Fibroblast of the aortic adventitia (primary cell): ENCODE data around the gene DCAF5. TPM values are rescaled to one million over a fixed set of nuclear protein-coding genes. Genes with fewer than 3 reads are reported as not detected.
A peak's percentile ranks its signal among the peaks of the same experiment; 100 is the strongest.

Experiments
- DNase-seq: peaks from one replicate; pipeline ENCODE4 v3.0.0-alpha.2; 2010; ENCODE audit warnings: low read depth
- H3K4me3 ChIP-seq: 2 replicates; pipeline ENCODE4 v1.5.1; 2011; ENCODE audit warnings: low read depth, mild to moderate bottlenecking, control low read depth, low read length, moderate library complexity
- total RNA-seq: library from RNA; depleted of rRNA; stranded (reverse); fragments of >200 nt; gene quantifications from 2 replicates; pipeline ENCODE4 v1.2.3, GENCODE V29; 2012; ENCODE audit warnings: low replicate concordance
- TF ChIP-seq, protein P1 (sequence below): IDR thresholded peaks from 2 replicates; pipeline ENCODE4 v1.5.1; 2011; ENCODE audit warnings: mild to moderate bottlenecking, low read length, control low read depth, inconsistent platforms; ENCODE audit not compliant: insufficient read depth

Gene DCAF5
- total RNA-seq, 1 donor = 25.2 TPM

DNA sequence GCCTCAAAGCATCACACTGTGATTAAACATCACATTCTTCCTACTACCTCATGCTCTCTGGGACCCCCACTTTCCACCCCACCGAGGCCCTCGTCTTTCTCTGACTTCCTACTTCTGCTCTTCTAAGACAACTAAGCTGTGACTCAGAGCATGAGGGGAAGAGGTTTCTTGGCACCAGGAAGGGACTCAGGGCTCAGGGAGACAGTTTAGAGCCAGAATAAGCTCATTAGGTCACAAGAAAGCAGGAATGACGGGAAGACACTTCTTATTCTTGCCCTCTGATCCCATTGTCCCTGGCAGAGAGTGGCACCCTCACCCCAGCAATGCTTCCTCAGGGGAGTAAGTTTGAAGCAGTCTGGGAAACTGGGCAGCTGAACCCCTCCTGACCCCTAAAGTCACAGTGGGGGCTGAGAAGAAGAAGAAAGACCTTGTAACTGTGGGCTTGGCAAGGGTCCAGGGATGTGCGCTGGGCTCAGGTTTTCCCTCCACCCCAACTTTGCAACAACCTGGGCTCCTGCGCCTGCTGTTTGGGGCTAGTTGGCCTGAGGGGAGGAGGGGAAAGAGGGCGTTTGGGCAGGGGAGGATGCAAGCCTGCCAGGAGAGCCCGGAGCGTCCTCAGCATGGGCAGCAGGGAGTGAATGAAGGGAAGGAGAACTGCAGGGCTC is 109.2 kb downstream of the DCAF5 start:
- TF ChIP-seq, protein P1, sequence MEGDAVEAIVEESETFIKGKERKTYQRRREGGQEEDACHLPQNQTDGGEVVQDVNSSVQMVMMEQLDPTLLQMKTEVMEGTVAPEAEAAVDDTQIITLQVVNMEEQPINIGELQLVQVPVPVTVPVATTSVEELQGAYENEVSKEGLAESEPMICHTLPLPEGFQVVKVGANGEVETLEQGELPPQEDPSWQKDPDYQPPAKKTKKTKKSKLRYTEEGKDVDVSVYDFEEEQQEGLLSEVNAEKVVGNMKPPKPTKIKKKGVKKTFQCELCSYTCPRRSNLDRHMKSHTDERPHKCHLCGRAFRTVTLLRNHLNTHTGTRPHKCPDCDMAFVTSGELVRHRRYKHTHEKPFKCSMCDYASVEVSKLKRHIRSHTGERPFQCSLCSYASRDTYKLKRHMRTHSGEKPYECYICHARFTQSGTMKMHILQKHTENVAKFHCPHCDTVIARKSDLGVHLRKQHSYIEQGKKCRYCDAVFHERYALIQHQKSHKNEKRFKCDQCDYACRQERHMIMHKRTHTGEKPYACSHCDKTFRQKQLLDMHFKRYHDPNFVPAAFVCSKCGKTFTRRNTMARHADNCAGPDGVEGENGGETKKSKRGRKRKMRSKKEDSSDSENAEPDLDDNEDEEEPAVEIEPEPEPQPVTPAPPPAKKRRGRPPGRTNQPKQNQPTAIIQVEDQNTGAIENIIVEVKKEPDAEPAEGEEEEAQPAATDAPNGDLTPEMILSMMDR = no peak
- DNase-seq = peak; percentile 77
- H3K4me3 ChIP-seq = no peak overlapping the region

DNA sequence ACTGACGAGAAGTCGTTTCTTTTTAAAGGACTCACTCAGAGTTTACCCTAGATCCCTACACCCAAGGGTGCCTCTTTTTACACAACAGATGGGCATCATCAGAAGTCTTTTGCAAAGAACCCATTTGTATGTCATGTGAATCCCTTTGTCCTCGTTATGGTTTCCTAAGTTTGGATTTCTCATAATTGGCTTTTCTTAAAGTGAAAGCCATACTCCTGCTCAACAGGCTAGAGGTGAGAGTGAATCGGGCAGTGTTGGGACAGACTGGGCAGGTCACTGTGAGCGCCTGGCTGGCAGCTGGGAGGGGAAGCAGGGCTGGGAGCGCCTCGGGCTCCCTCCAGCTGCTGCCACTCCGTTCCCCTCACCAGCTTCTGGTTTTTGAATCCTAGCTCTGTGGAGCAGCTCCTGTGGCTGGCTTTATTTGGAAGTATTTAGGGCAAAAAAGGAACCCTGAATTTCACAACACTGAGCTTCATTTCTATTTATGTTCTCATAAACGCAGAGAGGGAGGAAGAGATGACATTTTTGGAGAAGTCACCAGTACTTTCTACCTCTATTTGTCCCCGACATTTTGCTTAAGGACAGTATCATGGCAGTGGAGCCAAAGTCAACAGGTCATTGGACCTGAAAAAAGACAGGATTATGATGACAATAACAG is 110.0 kb downstream of the DCAF5 start:
- TF ChIP-seq, protein P1 = no peak
- no peak for DNase-seq
- H3K4me3 ChIP-seq = no peak overlapping the region

DNA sequence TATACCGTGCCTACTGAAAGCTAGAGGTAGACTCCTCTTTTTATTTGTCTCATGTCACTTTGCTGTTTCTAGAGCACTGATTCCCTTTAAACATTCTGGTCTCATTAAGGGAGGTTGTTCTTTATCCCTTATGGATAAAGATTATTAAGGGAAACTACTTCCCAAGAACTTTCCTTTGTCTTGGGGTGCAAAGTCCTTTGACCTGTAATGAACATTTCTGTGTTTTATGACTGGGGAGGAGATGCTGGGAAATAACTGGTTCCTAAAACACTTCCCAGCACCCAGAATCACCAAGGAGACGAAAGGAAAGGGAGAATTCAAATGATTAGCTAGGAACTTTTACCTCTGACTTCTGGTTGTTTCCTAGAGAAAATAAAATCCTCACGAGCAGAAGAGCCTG is 110.6 kb downstream of the DCAF5 start:
- DNase-seq = no peak
- TF ChIP-seq, protein P1 = no peak
- no peak overlapping the region for H3K4me3 ChIP-seq

DNA sequence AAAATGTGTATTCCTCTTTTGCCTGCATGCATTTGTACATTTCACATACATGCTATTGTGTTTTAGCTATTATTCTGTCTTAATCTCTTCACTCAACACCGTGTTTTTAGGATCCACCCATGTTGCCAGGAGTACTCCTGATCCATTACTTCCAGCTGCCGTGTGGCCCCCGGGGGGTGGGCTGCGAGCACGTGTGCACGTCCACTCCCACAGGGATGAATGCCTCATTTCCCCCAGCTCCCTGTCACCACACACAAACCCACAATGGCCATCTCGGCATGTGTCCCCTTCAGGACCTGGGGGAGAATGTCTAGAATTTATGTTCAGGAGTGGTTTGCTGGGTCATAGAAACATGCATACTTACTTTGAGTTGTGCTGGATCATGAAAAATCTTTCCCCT is 111.1 kb downstream of the DCAF5 start:
- no peak for DNase-seq
- TF ChIP-seq, protein P1 = no peak
- no peak overlapping the region for H3K4me3 ChIP-seq

DNA sequence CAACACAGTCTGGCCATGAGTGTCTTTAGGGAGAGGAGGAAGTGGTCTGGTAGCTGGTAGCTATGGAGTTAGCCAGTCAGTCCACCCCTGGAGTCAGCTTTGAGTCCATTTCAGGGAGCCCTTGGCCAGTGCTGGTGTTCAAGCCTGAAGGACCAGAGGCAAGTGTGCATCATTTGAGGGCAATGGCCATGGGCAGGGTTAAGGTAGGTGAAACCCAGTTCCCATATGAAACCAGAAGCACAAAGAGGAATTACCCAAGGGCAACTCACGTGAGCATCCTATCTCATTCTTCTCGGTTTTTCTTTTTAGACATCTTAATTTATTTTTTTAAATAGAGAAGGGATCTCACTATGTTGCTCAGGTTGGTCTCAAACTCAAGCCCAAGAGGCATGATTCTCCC is 112.6 kb downstream of the DCAF5 start:
- no peak for DNase-seq
- TF ChIP-seq, protein P1 = no peak

DNA sequence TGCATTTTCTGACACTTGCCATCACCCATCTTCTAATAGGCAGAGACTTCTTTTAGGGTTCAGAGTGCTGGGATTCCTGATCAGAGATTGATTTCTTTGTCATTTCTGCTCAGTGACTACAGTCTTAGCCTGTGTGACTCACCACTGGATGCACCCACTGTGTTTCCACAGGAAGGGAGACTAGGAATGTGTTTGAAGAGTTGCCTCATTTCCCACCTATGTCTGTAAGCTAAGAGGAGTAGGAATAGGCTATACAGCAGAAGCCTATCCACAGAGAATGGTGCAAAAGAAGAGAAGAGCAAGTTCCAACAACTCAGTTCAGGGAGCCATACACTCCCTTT is 113.7 kb downstream of the DCAF5 start:
- no peak overlapping the region for H3K4me3 ChIP-seq
- TF ChIP-seq, protein P1 = no peak
- peak; percentile 53 for DNase-seq

More for the DNA sequence above, 112.6 kb downstream of the DCAF5 start:
- H3K4me3 ChIP-seq = no peak overlapping the region
